BLaER1 treated with 17β-estradiol and CSF1 and Interleukin-3, amounts not matched to agents 10 nM and 100 nM (cell line): ENCODE data around the gene DENND2C.
A peak's percentile ranks its signal among the peaks of the same experiment; 100 is the strongest.

ENCODE experiments used
- H3K27ac ChIP-seq, 11 experiments: shearing (Covaris generic); formaldehyde crosslinking; 2 replicates each; pipeline ENCODE4 v1.8.1; 2022
- H3K27me3 ChIP-seq, 11 experiments: shearing (Covaris generic); formaldehyde crosslinking; 2 replicates each; pipeline ENCODE4 v1.8.1; 2022
- H3K36me3 ChIP-seq, 11 experiments: shearing (Covaris generic); formaldehyde crosslinking; 2 replicates each; pipeline ENCODE4 v1.8.1; 2022
- H3K4me1 ChIP-seq, 10 experiments: shearing (Covaris generic); formaldehyde crosslinking; 2 replicates each; pipeline ENCODE4 v1.8.1; 2022
- H3K4me2 ChIP-seq, 11 experiments: shearing (Covaris generic); formaldehyde crosslinking; 2 replicates each; pipeline ENCODE4 v1.8.1; 2022
- H3K4me3 ChIP-seq, 10 experiments: shearing (Covaris generic); formaldehyde crosslinking; 2 replicates each; pipeline ENCODE4 v1.8.1; 2022
- H3K9ac ChIP-seq, 11 experiments: shearing (Covaris generic); formaldehyde crosslinking; 2 replicates each; pipeline ENCODE4 v1.8.1; 2022
- H3K9me3 ChIP-seq, 11 experiments: shearing (Covaris generic); formaldehyde crosslinking; replicated peaks in 1 of 11; 2 replicates each; pipeline ENCODE4 v1.8.1; 2022
- H4K20me1 ChIP-seq, 11 experiments: shearing (Covaris generic); formaldehyde crosslinking; 2 replicates each; pipeline ENCODE4 v1.8.1; 2022
- Cebpa-rat ChIP-seq, 11 experiments: shearing (Covaris generic); IDR thresholded peaks; 2 replicates each; pipeline ENCODE4 v1.8.1; 2022

DENND2C gene

DNA sequence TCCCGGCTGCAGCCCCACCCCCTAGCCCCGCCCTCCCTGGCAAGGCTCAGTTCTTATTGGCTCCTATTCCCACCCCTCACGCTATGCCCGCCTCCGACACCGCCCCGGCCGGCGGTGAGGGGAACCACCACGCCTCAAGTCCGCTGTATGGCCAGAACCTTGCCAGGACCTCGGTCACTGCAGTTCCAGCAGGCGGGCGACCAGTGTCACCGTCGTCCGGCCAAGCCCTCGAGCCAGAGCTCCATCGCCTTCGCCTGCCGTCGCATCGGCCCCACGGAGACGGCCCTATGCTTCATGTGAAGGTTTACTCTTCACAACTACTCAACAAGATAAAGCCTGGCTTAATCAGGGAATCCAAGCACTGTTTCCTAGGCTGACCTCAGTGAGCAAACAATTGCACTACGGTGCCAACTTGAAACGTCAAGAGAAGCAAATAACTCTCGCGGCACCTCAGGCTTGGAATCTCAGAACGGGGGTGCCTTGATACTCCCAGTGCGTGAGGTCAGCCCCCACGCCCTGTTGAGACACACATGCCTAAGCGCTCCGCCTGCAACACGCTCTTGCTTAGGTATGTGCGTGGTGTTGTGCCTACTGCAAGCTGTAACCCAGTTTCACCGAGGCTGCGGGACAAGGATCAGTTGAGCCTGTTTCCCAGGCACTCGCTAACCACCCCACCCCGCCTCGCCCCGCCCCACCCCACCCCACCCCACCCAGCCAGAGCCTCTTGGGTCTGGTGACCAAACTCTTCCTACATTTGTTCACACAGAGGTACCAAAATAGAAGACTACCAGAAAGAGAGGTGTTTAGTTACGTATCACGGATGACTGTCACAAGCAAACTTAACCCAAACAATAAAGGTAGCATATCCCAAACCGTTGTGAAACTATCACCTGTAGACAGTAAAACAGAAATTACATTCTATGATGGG, 498 bp upstream of the DENND2C start:
- Histone ChIP-seq H3K27me3 (peaks cover 2 to 16% (median 11%) of the 10 kb centered on the region in 11 experiments; a peak in 18 of 22 replicates), H3K36me3 (no peaks in the 10 kb centered on the region), H3K4me3 (peak overlapping the region; percentile 59 to 82 (median 73)), H3K9ac (peak overlapping the region; percentile 48 to 83 (median 73); a peak in 20 of 22 replicates), H3K4me2 (peak overlapping the region; percentile 90 to 98 (median 95)), H4K20me1 (no peaks in the 10 kb centered on the region), H3K9me3 (no peaks in the 10 kb centered on the region), H3K27ac (peak overlapping the region in 3 of 11 experiments; percentile 24 to 50 (median 41); a peak in 4 of 22 replicates), H3K4me1 (peaks cover 4 to 13% (median 9%) of the 10 kb centered on the region in 10 experiments; a peak in 12 of 20 replicates)
- TF ChIP-seq Cebpa-rat (IDR thresholded peaks at IDR 0.05) = no peak

DNA sequence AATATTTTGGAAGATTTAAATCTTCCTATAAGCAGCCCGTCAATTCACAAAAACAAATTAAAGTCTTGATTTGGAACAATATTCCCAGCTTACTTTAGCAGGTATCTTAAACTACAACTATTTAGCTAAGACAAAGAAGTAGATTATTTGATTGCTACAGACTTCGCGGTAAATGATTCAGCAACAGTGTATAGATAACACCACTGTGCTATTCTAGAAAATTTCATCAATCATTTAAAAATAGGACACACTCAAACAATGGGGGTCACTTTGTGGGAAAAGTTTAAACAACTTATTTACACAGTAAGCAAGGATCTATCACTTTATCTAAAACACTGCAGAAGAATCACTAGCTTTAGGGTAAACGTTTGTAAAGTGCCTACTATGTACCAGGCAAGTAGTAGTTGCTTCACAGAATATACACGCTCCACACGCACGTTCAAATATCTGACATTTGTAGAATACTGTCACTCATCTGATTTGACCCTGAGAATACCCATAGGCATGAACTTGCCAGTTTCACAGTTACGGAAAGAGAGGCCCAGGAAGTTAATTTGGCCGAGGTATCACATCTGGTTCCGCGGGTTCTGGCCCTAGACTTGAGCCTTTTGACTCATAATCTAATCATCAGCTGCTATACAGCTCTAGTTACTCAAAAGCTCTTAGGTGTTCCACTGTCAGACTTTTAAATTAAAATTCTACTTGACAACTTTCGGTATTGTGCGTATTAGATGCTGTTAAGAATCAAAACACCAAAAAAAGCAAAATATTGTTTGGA, 876 bp downstream of the DENND2C start:
- Histone ChIP-seq H3K27me3 (peaks cover 2 to 16% (median 11%) of the 10 kb centered on the region in 11 experiments; a peak in 18 of 22 replicates), H3K36me3 (no peaks in the 10 kb centered on the region), H3K4me3 (peak overlapping the region; percentile 59 to 82 (median 73)), H3K9me3 (no peaks in the 10 kb centered on the region), H3K27ac (peak overlapping the region in 3 of 11 experiments; percentile 54 to 66 (median 55); a peak in 5 of 22 replicates), H3K9ac (peak overlapping the region; percentile 55 to 83 (median 75); a peak in 21 of 22 replicates), H3K4me1 (peaks cover 4 to 13% (median 9%) of the 10 kb centered on the region in 10 experiments; a peak in 12 of 20 replicates), H4K20me1 (no peaks in the 10 kb centered on the region), H3K4me2 (peak overlapping the region; percentile 85 to 97 (median 92))
- no peak for TF ChIP-seq Cebpa-rat (IDR thresholded peaks at IDR 0.05)

GRCh38 chr1:114668373-114668772, 1.5 kb downstream of the DENND2C start:
- Histone ChIP-seq H3K27ac (no peak overlapping the region), H3K4me2 (no peak overlapping the region), H3K9ac (no peak overlapping the region), H4K20me1 (no peaks in the 10 kb centered on the region), H3K27me3 (peaks cover 2 to 16% (median 11%) of the 10 kb centered on the region in 11 experiments; a peak in 18 of 22 replicates), H3K4me1 (peaks cover 4 to 13% (median 9%) of the 10 kb centered on the region in 10 experiments; a peak in 12 of 20 replicates), H3K9me3 (no peaks in the 10 kb centered on the region), H3K36me3 (no peaks in the 10 kb centered on the region), H3K4me3 (no peak overlapping the region)
- TF ChIP-seq Cebpa-rat (IDR thresholded peaks at IDR 0.05) = no peak

DNA sequence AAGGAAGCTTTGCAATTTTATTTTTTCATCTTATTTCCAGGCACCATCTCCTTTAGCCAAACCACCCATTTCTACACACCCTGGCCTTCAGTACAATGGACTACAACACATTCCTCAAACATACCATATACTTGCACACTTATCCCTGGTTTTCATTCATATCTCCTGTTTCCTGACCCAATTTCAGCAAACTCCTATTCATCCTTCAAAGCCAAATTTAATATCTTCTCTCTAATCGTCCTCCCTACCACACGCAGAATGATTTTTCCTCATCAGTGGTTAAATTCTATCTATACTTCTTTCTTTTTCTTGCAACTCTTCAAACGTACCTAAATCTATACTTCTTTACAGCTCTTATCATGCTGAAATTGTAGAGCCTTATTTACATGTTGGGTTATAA, 2.9 kb downstream of the DENND2C start:
- no peak for TF ChIP-seq Cebpa-rat (IDR thresholded peaks at IDR 0.05)
- Histone ChIP-seq H3K9me3 (no peaks in the 10 kb centered on the region), H3K4me1 (peaks cover 4 to 13% (median 9%) of the 10 kb centered on the region in 10 experiments; a peak in 12 of 20 replicates), H3K4me2 (no peak overlapping the region), H3K27me3 (peaks cover 2 to 16% (median 11%) of the 10 kb centered on the region in 11 experiments; a peak in 18 of 22 replicates), H3K36me3 (no peaks in the 10 kb centered on the region), H4K20me1 (no peaks in the 10 kb centered on the region), H3K9ac (no peak overlapping the region), H3K4me3 (no peak overlapping the region), H3K27ac (no peak overlapping the region)

DNA sequence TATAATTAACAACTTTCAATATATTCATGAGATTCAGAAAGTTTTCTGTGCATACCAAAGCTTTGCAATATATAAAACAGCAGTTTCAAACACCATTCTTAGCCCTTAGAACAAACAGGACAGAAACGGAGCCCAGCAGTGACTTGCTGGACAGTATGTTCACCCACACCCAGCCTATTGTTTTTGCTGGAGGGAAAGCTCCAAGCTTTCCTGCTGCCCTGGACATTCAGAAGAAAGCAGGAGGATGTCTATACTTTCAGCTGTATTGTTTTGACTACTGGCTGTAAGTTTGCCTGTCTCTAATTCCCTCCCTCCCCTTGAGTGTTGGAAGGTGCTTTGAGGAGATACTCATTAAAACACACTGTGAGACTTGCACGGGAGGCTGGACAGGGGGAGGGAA, 9.6 kb downstream of the DENND2C start:
- Histone ChIP-seq H3K9me3 (no peaks in the 10 kb centered on the region), H3K27me3 (no peaks in the 10 kb centered on the region), H3K27ac (no peak overlapping the region), H3K9ac (no peak overlapping the region), H3K4me2 (peak overlapping the region in 1 of 11 experiments; percentile 13; a peak in 1 of 22 replicates), H3K4me3 (no peak overlapping the region), H3K4me1 (peaks cover 0 to 5% (median 0%) of the 10 kb centered on the region in 10 experiments; a peak in 1 of 20 replicates), H3K36me3 (no peaks in the 10 kb centered on the region), H4K20me1 (no peaks in the 10 kb centered on the region)
- TF ChIP-seq Cebpa-rat (IDR thresholded peaks at IDR 0.05) = no peak

GRCh38 chr1:114651893-114652292, 18.0 kb downstream of the DENND2C start:
- Histone ChIP-seq H3K4me2 (no peak overlapping the region), H3K27me3 (no peaks in the 10 kb centered on the region), H3K36me3 (no peaks in the 10 kb centered on the region), H3K9me3 (no peaks in the 10 kb centered on the region), H4K20me1 (no peaks in the 10 kb centered on the region), H3K9ac (no peak overlapping the region), H3K4me3 (no peak overlapping the region), H3K27ac (no peak overlapping the region), H3K4me1 (no peaks in the 10 kb centered on the region)
- no peak for TF ChIP-seq Cebpa-rat (IDR thresholded peaks at IDR 0.05)

DNA sequence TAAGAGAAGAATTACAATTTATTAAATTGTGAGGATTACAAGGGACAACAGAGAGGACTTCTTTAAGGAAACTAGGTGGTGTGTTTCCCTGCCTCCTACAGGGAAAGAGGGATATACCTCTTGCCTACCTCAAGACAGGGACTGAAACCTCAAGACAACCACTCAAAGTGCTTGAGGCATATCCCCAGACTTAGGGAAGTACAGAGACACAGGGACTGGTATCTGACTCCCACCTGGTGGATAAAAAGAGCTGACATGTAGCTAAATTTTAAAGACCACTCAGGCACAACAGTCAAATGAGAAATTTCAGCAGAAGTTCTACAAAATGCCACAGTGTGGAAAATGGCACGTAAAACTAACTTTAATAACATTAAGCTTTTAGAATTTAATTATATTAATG, 21.3 kb downstream of the DENND2C start:
- H3K9me3 ChIP-seq = no peaks in the 10 kb centered on the region

DNA sequence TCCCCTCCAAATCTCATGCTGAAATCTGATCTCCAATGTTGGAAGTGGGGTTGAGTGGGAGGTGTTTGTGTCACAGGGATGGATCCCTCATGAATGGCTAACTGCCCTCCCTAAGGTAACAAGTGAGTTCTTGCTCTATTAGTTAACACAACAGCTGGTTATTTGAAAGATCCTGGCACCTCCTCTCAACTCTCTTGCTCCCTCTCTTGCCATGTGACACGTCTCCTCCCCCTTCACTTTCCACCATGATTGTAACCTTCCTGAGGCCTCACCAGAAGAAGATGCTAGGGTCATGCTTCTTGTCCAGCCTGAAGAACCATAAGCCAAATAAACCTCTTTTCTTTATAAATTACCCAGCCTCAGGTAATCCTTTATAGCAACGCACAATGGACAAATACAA, 28.5 kb downstream of the DENND2C start:
- H3K4me3 ChIP-seq = no peak overlapping the region
- H3K9me3 ChIP-seq = no peaks in the 10 kb centered on the region
- H3K27me3 ChIP-seq = no peaks in the 10 kb centered on the region
- no peak for TF ChIP-seq Cebpa-rat (IDR thresholded peaks at IDR 0.05)
- H3K4me1 ChIP-seq = no peaks in the 10 kb centered on the region
- no peaks in the 10 kb centered on the region for H3K36me3 ChIP-seq
- no peaks in the 10 kb centered on the region for H4K20me1 ChIP-seq
- H3K27ac ChIP-seq = no peak overlapping the region
- H3K9ac ChIP-seq = no peak overlapping the region
- H3K4me2 ChIP-seq = no peak overlapping the region

More for the DNA sequence above, 21.3 kb downstream of the DENND2C start:
- Histone ChIP-seq H3K4me3 (no peak overlapping the region), H3K4me2 (no peak overlapping the region), H3K4me1 (no peaks in the 10 kb centered on the region), H4K20me1 (no peaks in the 10 kb centered on the region), H3K27me3 (no peaks in the 10 kb centered on the region), H3K36me3 (no peaks in the 10 kb centered on the region), H3K27ac (no peak overlapping the region), H3K9ac (no peak overlapping the region)
- no peak for TF ChIP-seq Cebpa-rat (IDR thresholded peaks at IDR 0.05)

- H3K4me1 ChIP-seq = no peaks in the 10 kb centered on the region
- H3K4me2 ChIP-seq = no peak overlapping the region
- TF ChIP-seq Cebpa-rat (IDR thresholded peaks at IDR 0.05) = no peak
- no peaks in the 10 kb centered on the region for H3K27me3 ChIP-seq
- no peak overlapping the region for H3K9ac ChIP-seq
- no peaks in the 10 kb centered on the region for H4K20me1 ChIP-seq
- H3K27ac ChIP-seq = no peak overlapping the region
- no peaks in the 10 kb centered on the region for H3K36me3 ChIP-seq
- no peaks in the 10 kb centered on the region for H3K9me3 ChIP-seq
- H3K4me3 ChIP-seq = no peak overlapping the region
These were observed 30.9 kb downstream of the DENND2C start for GRCh38 chr1:114638910-114639309.
